Activated CD8-positive, alpha-beta memory T cell treated with anti-CD3 and anti-CD28 coated beads for 4 hours (primary cell): Measurements from ENCODE around the gene ZNRF3.
"Not testable (repeated sequence)": the region's sequence is repeated elsewhere in the genome, so short reads cannot be mapped to it uniquely, and the experiment has no call there.

Experiments used
- DNase-seq, 2 donors: peaks; one replicate each; pipeline ENCODE4 v3.0.0-alpha.2; 2020; ENCODE audit warnings: low read depth in 2 of 2

ZNRF3 gene

DNA sequence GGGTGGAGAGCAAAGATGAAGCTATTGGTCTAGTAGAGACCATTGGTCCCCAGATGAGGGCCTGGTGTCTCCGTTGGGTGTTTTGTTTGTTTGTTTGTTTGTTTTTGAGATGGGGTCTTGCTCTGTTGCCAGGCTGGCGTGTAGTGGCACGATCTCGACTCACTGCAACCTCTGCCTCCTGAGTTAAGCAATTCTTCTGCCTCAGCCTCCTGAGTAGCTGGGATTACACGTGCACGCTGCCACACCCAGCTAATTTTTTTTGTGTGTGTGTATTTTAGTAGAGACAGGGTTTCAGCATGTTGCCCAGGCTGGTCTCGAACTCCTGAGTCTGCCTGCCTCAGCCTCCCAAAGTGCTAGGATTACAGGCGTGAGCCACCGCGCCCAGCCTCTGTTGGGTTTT, 25.4 kb downstream of the ZNRF3 start:
- not testable (repeated sequence) for DNase-seq

DNA sequence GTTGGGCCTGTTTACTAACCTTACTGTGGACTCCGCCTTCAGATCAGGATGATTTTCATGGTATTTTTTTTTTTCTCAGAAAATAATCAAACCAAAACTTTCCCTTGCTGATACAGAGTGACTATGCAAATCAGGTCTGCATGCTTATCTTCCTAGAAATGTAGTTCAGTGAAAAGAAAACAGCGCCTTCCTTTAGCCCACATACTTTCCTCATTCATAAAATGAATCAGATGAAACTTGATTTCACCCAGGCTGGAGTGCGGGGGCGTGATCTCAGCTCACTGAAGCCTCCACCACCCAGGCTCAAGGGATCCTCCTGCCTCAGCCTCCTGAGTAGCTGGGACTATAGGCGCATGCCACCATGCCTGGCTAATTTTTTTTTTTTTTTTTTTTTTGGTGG, 26.0 kb downstream of the ZNRF3 start:
- peak in 1 of 2 donors; percentile 22 for DNase-seq

DNA sequence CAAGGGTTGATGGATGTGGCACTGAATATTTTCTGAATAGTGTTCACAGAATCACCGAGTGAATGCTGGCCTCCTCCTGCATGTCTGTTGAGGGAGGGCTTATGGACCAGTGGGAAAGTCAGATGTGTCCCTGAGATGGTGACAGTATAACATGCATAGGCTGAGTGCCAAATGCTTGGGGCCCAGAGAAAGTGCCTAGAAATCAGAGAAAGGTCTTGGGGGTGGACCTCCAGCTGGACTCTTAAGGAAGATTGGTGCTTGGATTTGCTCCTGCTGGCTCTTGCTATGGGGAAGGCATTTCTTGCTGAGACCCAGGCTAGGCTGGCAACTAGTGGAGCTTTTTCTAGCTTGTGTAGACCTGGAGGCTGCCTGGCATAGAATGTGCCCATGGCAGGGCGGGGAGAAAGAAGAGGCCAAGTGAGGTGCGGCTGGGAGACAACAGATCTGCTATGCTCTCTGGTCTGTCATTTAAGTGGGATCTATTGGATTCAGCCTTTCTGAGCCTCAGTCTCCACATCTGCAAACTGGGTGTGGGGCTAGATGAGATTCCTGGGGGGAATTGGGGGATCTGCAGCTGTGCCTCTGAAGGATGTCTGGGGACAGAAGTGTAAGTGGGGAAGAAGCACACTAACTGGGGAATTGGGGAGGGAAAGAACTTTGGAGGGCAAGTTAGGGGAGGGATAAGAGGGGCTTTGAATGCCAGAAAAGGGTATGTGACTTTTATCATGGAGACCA, 27.4 kb downstream of the ZNRF3 start:
- no peak for DNase-seq

DNA sequence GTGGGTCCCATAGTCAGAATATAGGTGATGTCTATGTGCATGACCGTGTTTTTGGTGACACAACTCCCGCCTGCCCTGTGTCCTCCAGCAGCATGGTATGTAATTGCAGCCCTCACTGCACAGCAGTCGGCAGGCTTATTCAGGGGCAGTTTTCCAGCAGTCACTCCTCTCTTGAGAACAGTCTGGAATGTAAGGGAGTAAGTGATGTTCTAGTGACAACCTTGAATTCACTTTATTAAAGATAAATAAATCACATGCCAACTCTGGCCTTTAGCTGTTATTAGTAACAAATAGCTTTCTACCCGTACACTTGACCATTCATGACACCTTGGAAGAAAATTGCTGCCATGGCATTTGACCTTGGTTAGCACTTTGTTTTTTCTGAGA, 27.9 kb downstream of the ZNRF3 start:
- no peak for DNase-seq

DNA sequence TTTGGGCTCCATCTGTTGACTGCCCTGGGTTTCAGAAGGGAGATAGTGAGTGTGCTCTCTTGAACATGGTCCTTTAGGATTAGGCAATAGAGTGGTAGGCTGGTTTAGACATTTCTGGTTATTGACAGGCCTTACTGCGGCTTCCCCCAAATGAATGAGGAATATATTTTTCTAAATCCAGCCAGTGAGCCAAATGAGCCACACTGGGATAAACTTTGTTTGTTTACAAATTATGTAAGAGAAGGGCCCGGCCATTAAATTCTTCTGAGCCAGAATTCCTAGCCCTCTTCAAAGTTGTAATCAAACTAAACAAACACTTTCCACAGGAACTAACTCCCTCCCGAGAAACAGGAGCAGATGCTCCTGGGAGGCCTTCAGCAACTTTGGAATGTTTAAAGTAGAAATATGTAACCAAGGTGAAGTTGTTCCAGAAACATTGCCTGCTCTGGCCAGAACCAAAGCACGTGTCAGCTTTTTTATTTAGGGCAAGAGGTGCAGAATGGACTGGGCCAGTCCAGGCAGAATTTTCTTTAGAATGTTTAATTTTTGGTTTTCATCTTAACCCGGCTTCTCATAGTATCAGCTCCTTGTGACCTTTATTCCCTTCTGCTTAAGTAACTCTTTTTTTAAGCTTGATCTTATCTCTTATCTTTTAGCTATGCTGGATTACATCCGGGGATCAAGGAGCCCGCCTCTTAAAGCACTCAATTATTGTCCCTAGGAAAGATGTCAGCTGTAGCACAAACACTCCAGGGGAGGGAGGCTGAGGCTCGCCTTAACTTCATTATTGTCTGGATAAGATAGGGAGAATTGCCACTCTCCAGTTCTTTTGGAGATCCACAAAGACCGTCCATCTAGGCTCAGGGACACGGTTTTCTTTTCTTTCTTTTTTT, 28.7 kb downstream of the ZNRF3 start:
- no peak for DNase-seq

DNA sequence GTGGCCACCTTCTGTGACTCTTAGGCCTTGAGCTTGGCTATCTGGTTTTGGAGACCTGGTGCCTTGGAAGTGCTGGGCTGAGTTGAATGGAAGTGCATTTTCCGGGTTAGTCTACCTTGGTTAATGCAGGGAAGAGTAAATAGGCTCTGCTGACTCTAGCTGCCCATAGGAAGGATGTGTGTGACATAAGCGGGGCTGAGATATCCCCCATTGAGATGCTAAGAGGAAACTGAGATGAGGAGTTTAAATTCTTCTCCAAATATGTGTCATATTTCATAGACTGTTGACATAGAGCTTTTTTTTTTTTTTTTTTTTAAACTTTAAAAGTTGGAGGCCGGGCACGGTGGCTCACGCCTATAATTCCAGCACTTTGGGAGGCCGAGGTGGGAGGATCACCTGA, 30.8 kb downstream of the ZNRF3 start:
- no peak for DNase-seq

DNA sequence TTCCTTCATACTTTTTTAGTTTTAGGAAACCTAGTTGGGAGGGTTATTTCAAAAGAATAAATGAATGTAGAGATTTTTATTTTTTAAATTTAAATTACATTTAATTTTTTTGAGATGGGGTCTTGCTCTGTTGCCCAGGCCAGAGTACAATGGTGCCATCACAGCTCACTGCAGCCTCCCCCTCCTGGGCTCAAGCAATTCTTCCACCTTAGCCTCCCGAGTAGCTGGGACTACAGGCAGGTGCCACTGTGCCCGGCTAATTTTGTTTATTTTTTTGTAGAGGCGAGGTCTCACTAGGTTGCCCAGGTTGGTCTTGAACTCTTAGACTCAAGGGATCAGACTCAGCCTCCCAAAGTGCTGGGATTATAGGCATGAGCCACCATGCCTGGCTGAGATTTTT, 32.6 kb downstream of the ZNRF3 start:
- no peak for DNase-seq

DNA sequence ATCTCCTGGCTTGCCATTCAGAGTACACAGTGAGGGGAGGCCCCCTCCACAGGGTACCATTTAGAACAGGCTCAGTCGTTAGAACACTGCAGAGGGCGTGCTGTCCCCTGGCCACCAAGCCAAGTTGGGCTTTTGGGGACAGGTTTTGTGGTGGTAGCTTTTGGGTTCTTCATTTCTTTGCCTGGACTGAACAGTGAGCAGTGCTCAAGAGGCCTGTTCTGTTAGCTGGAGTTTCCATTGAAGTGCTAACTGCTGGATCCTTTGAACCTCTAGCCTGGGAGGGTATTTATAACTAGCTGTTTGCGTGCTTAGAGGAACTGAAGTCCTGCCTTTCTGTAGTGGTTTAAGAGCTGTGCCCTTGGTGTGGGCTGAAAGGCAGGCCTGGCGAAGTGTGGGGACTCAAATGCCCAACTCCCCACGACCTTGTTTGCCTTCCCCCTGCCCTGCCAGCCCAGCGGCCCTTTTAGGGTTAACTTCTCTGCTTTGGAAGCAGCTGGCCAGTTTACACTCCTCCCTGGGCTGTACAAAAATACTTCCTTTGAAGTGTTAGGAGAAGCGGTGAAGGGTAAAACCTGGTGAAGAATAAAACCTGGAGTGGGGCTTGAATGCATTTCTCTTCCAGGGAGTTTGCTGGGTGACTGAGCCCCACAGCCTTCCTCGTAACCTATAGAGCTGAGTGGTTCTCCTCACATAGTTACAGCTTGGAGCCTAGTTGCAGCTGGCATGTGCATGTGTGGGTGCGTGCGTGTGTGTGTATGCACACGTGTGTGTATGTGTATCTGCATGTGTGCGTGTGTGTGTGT, 34.6 kb downstream of the ZNRF3 start:
- DNase-seq, result no peak

DNA sequence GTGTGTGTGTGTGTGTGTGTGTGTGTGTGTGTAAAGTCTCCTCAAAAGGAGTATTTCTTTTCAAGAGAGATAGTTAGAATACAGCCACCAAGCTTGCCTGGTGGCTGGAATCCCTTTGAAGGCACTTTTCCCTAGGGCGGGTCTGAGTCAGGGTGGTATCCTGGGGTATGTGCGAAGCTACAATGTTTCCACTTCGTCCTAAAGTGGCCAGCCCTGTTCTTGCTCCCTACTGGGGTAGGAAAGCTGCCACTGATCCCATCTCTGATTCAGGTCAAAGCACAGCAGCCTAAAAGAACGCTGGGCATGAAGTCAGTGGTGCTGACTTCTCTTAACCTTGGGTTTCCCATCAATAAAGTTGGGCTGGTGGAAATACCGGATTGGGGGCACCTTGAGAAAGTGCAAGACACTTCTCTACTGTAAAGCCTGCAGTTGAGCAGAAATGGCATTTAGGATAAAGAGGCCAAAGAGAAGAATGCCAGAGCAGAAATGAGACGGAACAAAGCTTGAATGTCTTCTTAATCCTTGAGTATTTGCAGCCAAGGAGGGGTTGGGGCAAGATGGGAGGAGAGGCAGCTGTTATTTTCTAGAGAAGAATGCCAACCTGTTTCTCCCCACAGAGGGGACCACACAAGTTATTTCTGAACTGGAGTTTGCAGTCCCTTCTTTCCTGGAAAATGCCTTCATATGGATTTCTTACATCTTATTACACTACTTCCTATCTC, 35.3 kb downstream of the ZNRF3 start:
- DNase-seq, result no peak

DNA sequence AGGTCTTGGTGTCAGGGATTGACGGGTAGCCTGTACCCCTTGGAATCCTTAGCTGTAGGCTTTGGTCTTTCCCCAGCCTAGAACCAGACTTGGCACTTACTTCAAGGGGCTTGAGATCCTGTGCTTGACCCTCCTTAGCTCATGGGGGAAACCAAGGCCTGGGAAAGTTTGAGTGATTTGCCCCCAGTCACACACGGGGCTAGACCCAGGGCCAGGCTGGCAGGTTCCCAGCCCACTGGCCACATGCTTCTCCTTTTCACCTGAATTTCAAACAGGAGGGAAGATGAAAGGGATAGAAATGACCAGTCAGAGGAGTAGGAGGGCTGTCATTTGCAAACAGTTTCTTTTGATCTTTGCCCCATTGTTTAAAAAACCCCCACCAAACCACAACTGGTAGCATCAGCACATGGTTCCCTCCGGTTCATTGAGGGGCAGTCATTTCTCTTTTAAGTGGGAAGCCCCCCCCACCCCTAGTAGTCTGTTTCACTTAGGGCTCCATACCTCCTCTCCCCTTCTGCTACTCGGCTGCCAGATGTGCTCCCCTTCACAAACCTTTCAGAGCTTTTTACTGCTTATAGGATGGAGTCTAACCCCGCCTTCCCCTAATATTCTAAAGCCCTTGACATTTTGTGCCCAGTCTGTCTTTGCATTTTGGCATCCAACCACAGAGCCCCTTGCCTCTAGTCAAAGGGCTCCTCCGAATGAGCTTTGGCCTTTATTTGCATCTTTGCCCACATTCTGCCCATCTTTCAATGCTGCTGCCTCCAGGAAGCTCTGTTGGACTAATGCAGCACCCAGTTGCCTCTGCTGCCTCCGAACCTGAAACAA, 37.6 kb downstream of the ZNRF3 start:
- DNase-seq, result no peak

DNA sequence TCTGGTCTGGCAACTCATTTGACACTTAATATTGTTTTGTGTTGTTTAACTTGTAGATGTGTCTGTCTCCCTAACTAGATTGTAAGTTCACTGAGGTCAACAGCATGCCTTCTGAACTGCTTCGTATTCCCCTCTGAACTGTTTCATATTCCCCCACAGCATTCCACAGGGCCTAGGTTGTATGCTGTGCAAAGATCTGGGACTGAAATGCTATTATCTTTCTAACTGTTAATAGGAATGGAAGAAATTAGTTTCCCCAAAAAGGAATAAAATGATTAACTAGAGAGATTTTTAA, 38.2 kb downstream of the ZNRF3 start:
- DNase-seq, result no peak

DNA sequence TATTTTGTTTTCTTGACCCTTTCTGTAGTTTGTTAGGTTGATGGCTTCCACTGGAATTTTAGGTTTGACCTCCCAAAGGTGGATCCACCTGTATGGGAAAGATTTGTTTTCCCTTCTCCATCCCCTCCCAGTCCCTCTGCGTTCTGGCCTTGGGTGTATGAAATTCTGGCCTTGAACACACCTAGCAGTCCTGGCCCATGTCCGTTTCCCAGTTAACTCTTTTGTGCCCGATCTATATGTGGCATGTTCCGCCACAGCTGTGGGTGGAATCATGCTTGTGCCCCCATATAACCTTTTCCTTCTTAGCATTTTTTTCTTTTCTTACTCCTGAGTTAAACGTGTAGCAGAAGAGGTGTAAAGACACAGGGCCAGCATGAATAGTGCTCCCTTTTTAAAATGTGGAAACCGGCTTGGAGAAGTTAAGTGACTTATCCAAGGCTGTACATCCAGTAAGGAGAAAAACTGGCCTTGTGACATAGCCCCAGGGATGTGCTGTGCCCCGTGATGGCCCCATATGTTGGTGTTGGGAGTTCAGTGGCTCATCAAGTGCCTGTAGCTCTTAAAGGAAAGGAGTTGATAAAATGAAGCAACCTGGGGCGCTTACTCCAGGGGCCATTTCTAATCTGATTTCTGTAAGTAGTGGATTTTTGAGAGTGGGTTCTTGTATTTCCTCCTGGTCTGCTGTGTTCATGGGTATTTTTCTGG, 39.3 kb downstream of the ZNRF3 start:
- DNase-seq, result no peak

DNA sequence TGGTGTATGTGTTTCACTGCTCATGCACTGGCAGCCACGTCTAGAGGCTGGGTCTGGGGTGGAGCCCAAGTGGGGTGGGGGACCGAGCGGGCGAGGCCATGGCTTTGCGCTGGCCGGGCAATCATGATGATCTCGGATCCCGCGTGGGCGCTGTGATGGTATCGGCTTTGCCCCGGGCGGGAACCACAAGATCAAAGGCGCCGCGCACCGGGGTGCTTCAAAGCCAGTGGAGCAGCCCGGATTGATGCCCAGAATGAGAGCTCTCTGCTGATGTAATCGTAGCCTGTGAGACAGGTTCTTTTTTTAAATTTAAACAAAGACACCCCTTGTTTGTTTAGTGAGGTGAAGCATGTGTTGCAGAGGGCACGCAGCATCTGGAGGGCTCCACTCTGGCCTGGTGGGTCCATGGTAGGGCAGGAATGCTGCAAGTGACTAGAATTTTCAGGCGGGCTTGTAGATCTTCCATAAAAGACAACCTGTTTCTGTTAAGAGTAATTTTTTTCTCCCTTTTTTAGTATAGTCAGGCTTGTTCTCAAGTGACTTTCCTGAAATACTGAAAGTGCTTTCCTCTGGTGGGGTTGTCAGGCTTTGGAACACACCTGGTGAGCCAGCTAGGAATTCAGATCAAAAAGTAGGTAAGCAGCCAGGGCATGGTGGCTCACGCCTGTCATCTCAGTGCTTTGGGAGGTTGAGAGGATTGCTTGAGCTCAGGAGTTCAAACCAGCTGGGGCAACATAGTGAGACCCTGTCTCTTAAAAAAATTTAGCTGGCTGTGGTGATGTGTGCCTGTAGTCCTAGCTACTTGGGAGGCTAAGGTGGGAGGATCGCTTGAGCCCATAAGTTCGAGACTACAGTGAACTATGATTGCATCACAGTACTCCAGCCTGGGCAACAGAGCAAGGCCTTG, 40.7 kb downstream of the ZNRF3 start:
- DNase-seq, result no peak

DNA sequence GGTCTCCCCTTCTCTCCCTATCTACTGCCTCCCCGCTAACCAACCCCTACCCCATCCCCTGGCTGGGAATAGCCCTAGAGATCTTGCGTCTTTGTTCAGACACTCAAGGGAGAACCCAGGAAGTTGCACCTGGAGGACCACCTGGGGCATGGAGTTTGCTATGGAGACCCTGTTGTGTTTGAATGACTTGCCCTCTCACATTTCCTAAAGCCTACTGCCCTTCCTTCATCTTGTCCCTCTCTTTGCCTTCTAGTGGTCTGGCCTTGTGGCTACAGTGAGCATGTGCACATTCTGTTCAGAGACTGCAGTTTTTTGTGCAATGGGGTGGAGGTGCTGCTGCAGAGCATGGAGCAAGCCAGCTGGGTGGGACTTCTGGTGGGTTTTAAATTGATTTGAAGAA, 42.5 kb downstream of the ZNRF3 start:
- DNase-seq, result no peak

DNA sequence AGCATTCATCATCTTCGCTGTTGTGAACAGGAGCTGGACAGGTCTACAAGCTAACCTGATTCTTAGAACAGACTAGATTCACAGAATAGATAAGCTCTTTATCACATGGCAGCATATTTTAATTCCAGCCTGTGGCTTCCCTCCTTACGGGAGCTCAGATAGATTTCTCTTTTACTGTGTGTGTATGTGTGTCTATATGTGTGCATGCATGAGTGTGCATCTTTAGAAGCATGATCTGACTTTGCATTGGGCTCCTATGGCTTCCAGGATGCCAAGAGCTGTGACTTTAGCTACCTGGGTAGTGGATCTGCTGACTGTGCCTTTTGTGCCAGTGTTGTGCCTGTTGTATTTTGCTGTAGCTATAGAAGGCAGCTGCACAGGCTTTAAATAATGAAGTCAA, 44.3 kb downstream of the ZNRF3 start:
- DNase-seq, result no peak

DNA sequence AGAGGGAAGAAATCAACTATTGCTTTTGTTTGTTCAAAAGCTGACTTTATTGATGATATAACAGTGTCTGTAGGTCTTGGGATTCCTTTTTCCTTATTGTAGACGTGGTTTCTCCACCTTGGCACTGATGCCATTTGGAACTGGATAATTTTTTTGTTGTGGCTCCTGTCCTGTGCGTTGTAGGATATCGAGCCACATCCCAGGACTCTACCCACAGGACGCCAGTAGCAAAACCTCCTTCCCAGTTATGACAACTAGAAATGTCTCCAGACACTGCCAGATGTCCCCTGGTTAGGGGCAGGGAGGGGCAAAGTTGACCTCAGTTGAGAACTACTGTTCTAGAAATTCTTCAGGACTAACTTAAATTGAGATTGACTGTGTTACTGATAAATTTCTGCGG, 45.8 kb downstream of the ZNRF3 start:
- no peak for DNase-seq

DNA sequence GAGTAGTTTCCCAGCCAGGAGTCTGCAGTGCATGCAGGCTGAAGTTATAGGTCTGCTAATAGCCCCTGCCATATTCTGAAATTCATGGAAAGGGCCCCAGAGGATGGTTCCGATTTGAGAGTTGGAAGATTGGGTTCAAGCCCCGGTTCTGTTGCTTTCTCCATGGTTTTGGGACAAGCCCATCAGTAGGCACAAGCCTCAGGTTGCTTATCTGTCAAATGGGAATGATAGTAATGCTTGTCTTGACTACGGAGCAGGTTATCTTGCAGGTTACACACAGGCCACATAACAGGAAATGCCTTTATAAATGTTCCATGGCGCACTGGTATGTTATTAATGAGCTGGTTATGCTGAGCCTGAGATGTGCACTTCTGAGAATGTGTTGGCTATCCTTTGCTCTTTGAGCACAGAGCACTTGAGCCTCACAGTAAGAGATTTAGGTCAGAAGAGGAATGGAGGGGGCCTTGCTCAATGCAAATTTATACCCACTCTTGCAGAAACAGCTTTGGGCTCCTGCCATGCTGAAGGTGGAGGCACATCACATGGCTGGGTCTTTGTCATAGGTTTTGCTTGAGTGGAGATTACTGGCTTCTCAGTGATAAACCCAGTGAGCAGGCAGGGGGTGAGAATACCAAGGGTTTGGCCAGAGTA, 47.1 kb downstream of the ZNRF3 start:
- no peak for DNase-seq

DNA sequence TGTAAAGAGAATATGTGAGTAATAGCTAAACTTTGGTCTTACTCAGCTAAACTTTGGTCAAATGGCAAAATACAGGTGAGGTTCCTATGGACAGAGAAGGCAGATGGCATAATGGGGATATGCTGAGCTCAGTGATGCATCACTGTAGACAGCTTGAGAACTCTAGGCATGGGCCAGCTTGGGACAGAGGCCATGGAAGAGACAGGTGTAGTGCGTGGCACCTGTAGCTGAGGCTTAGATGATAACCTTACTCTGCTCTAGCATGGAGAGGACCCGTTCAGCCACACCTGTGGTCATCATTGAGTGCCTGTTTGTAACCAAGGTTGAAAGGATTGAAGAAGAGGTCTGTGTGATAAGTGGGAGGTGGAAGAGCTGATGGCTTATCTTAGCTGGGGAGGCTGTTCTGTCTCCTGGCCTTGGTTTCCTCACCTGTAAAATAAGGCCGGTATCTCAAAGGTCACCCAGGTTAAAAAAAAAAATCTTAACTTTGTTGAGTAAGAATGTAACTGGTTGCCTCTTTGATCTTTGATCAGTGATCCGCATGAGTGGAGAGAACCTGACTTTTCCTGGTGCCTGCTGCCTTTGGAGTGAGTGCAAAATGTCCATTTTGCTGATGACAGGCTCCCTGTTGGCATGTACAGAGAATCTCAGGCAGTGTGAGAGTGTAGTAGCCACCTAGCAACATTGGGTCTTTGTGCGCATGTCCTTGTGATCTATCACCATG, 48.6 kb downstream of the ZNRF3 start:
- DNase-seq, result no peak
